ENCODE data around the gene INHA. TPM values are rescaled to one million over a fixed set of nuclear protein-coding genes. Genes with fewer than 3 reads are reported as not detected.
A peak's percentile ranks its signal among the peaks of the same experiment; 100 is the strongest.

Gene INHA
- total RNA-seq, 1 donor from 2014 or later = 0.17 TPM

GRCh38 chr2:219541611-219542180 lies 30.4 kb upstream of the INHA start:
- H3K4me3 ChIP-seq (ENCODE audit: low read depth, low read length) = peak overlapping the region; percentile 71
- peak; percentile 96 for TF ChIP-seq CTCF (conservative IDR thresholded peaks at IDR 0.05; ENCODE audit: low read depth, low read length)
- no peak for DNase-seq (ENCODE audit: low read depth)

- TF ChIP-seq CTCF (conservative IDR thresholded peaks at IDR 0.05; ENCODE audit: low read depth, low read length) = no peak
- DNase-seq (ENCODE audit: low read depth) = no peak
- H3K4me3 ChIP-seq (ENCODE audit: low read depth, low read length) = peak overlapping the region; percentile 71
These were observed 29.0 kb upstream of the INHA start for GRCh38 chr2:219542931-219543595.

GRCh38 chr2:219543596-219544358 lies 28.3 kb upstream of the INHA start, which contains the start of the genes CHPF and TMEM198:
TSS of gene CHPF (minus strand) at chr2:219543809. CDS start at chr2:219543538, 271 bp downstream.
TSS of gene TMEM198 (plus strand) at chr2:219544028. CDS start at chr2:219544728, 700 bp downstream.
- TF ChIP-seq CTCF (conservative IDR thresholded peaks at IDR 0.05; ENCODE audit: low read depth, low read length) = no peak
- H3K4me3 ChIP-seq (ENCODE audit: low read depth, low read length) = peak within 1 kb of the TSS; percentile 71
- DNase-seq (ENCODE audit: low read depth) = peak; percentile 64

- DNase-seq (ENCODE audit: low read depth) = no peak
- TF ChIP-seq CTCF (conservative IDR thresholded peaks at IDR 0.05; ENCODE audit: low read depth, low read length) = no peak
- H3K4me3 ChIP-seq (ENCODE audit: low read depth, low read length) = peak overlapping the region; percentile 71
These were observed 27.5 kb upstream of the INHA start for GRCh38 chr2:219544567-219544966.

- DNase-seq (ENCODE audit: low read depth) = no peak
- no peak overlapping the region for H3K4me3 ChIP-seq (ENCODE audit: low read depth, low read length)
- no peak for TF ChIP-seq CTCF (conservative IDR thresholded peaks at IDR 0.05; ENCODE audit: low read depth, low read length)
These were observed 26.7 kb upstream of the INHA start for GRCh38 chr2:219545295-219545942.

- no peak for DNase-seq (ENCODE audit: low read depth)
- TF ChIP-seq CTCF (conservative IDR thresholded peaks at IDR 0.05; ENCODE audit: low read depth, low read length) = no peak
- H3K4me3 ChIP-seq (ENCODE audit: low read depth, low read length) = no peak overlapping the region
These were observed 26.2 kb upstream of the INHA start for GRCh38 chr2:219545943-219546352.

Data from epithelial cell of proximal tubule (primary cell).